ENCODE data around the gene ZNF710. TPM values are rescaled to one million over a fixed set of nuclear protein-coding genes. Genes with fewer than 3 reads are reported as not detected.

Gene ZNF710
- total and polyA plus RNA-seq, 9 of the 15 experiments (the other 6 are each of a cell fraction or from before 2014, with no cell fraction given) = 0.56 to 14.2 (median 5.2) TPM

GRCh38 chr15:90003736-90004135 lies 2.6 kb downstream of the ZNF710 start:
- peaks cover 11 to 34% of the 10 kb centered on the region in 2 experiments for H3K4me1 ChIP-seq (replicated peaks in 1 of 2; ENCODE audit: control insufficient read depth in 2 of 2, insufficient read depth in 2 of 2, low read length in 2 of 2)
- peaks cover 20% of the 10 kb centered on the region for H3K79me2 ChIP-seq (ENCODE audit: control insufficient read depth, insufficient read depth, low read length)
- H3K9me3 ChIP-seq (replicated peaks; ENCODE audit: control insufficient read depth, insufficient read depth, low read depth, low read length) = no peaks in the 10 kb centered on the region
- H3K9ac ChIP-seq (ENCODE audit: insufficient read depth in 1 of 2, low read depth in 2 of 2, low read length in 2 of 2) = peak overlapping the region in 1 of 2 experiments; percentile 70; a peak in 1 of 4 replicates
- ATAC-seq = no peak
- in situ Hi-C loops (cut with MboI) = no loop called here
- no peak overlapping the region for H3K4me3 ChIP-seq
- H3K27ac ChIP-seq (ENCODE audit: extremely low read depth, low read depth, low read length) = no peak overlapping the region
- FAIRE-seq = no peak
- H3K9me1 ChIP-seq (ENCODE audit: control insufficient read depth, insufficient read depth, low read length) = no peaks in the 10 kb centered on the region
- intact Hi-C loops (cut with micrococcal nuclease) = no loop called here
- H2AFZ ChIP-seq (ENCODE audit: low read depth, low read length) = no peak overlapping the region
- DNase-seq (ENCODE audit: extremely low read depth in 1 of 4, low spot score in 3 of 4) = peak in 1 of 4 experiments; percentile 5
- 90% methylated on average over 6 of the region's 7 CpGs for WGBS (ENCODE audit: insufficient coverage, low coverage, missing lambda C conversion rate)
- no peaks in the 10 kb centered on the region; the same call in 1 of the 2 replicates for H4K20me1 ChIP-seq (replicated peaks; ENCODE audit: control insufficient read depth, insufficient read depth, low read length)
- no TSS peak for BruUV-seq (replicated peaks)
- POLR2A ChIA-PET = interaction anchor here (0.6 to 1.8 kb wide), 5 partner anchors 10 to 672 kb away, joined by 3 to 5 read pairs (median 3); no protein-coding TSS in a partner anchor
- no peaks in the 10 kb centered on the region for H3K27me3 ChIP-seq (ENCODE audit: control insufficient read depth in 2 of 2, insufficient read depth in 2 of 2, low read length in 2 of 2)
- H3K4me2 ChIP-seq (ENCODE audit: insufficient read depth, low read length) = no peak overlapping the region
- H3K36me3 ChIP-seq (ENCODE audit: control insufficient read depth, insufficient read depth, low read length) = no peaks in the 10 kb centered on the region
- CTCF ChIA-PET (ENCODE audit: low intra/inter-chr PET ratio) = no interaction called here
- no peak for TF ChIP-seq MEF2A (IDR thresholded peaks at IDR 0.05; ENCODE audit: control insufficient read depth, low read depth, low read length)
- no peak for TF ChIP-seq PRDM10 (IDR thresholded peaks at IDR 0.05; ENCODE audit: partially characterized antibody)
- no peak for TF ChIP-seq KLF16 (IDR thresholded peaks at IDR 0.05)
- TF ChIP-seq HNRNPK (IDR thresholded peaks at IDR 0.05; ENCODE audit: low read depth, low read length, poor library complexity, severe bottlenecking) = no peak
- no peak for TF ChIP-seq BRD9 (IDR thresholded peaks at IDR 0.05; ENCODE audit: low read depth, partially characterized antibody)
- TF ChIP-seq ARNT (IDR thresholded peaks at IDR 0.05) = no peak
- no peak for TF ChIP-seq DACH1 (IDR thresholded peaks at IDR 0.05; ENCODE audit: partially characterized antibody)
- TF ChIP-seq EHMT2 (IDR thresholded peaks at IDR 0.05) = no peak
- no peak for TF ChIP-seq SMARCA5 (IDR thresholded peaks at IDR 0.05)
- TF ChIP-seq HCFC1 (IDR thresholded peaks at IDR 0.05; ENCODE audit: low read depth, low read length) = no peak
- TF ChIP-seq SAFB (IDR thresholded peaks at IDR 0.05; ENCODE audit: borderline replicate concordance, low read depth, low read length) = no peak
- no peak for TF ChIP-seq ZNF592 (IDR thresholded peaks at IDR 0.05)
- TF ChIP-seq ZNF232 (CRISPR knock-in tag; IDR thresholded peaks at IDR 0.05) = no peak
- TF ChIP-seq RFX7 (CRISPR knock-in tag; IDR thresholded peaks at IDR 0.05) = no peak

Measured in K562 (cell line).